KOPT-K1 (cell line): ENCODE data around the gene SELENOO.
A peak's percentile ranks its signal among the peaks of the same experiment; 100 is the strongest.

Source experiments
- H3K27ac ChIP-seq: fragments of 200-600 bp; sonication (generic); 2 replicates; pipeline ENCODE4 v1.5.1; 2016; ENCODE audit warnings: antibody characterized with exemption, mild to moderate bottlenecking, low read depth, low read length; ENCODE audit not compliant: poor library complexity, severe bottlenecking
- H3K36me3 ChIP-seq: fragments of 200-600 bp; sonication (generic); 2 replicates; pipeline ENCODE4 v1.5.1; 2017; ENCODE audit warnings: antibody characterized with exemption, mild to moderate bottlenecking, low read length, moderate library complexity; ENCODE audit not compliant: insufficient read depth
- H3K9me3 ChIP-seq: fragments of 200-600 bp; sonication (generic); 2 replicates; pipeline ENCODE4 v1.5.1; 2017; ENCODE audit warnings: antibody characterized with exemption, low read length, mild to moderate bottlenecking; ENCODE audit not compliant: insufficient read depth, poor library complexity, severe bottlenecking

SELENOO gene

GRCh38 chr22:50189184-50189848 lies 11.5 kb upstream of the SELENOO start:
- no peaks in the 10 kb centered on the region for H3K9me3 ChIP-seq
- H3K27ac ChIP-seq, result peak overlapping the region; percentile 98
- peaks cover 23% of the 10 kb centered on the region for H3K36me3 ChIP-seq

DNA sequence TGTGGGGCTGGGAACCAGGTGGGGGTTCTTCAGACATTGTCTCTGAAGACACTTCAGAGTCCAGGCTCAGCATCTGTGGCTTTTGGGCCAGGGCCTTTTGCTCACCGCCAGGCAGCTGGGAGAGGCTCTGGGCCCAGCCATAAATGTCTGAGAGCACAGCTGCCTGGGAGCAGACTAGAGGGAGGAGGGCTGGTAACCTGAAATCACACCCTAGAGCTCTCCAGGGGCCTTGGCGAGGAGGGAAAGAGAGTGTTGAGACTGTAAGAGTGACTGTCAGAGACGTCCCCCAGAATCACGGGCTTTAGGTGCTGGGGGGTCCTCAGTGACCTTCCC lies 11.0 kb upstream of the SELENOO start:
- H3K27ac ChIP-seq, result peak overlapping the region; percentile 98
- peaks cover 28% of the 10 kb centered on the region for H3K36me3 ChIP-seq
- H3K9me3 ChIP-seq, result no peaks in the 10 kb centered on the region

DNA sequence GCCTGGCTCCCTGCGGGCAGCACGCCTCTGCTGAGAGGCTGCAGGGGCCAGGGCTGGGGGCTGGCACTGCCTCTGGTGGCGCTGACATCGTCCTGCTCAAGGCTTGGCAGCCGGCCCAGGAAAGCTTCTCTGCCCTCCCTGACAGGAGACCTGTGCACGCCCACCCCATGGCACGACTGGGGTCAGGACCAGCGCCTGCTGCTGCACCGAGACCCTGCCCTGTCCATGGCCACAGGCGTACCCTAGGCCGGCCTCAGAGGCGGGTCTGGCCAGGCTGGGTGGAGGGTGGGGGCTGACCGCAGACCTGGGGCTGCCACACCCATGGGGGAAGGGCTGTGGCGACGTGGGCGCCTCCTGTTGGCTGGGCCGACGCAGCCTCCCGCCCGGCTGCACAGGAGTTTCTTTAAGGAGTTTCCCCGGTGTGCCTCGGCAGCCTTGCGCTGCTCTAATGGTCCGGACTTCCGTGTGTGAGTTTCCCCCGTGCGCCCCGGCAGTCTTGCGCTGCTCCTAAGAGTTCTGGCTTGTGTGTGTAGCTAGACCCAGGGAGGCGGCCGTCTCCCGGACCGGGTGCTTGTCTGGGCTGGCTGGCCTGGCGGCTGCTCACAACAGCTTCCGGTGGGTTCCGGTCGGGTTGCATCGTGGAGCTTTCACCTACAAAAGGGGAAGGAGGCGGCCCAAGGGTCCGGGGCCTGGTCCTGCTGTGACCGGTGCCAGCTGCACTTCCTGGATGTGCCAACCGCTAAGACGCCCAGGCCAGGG lies 10.4 kb upstream of the SELENOO start:
- Histone ChIP-seq H3K9me3 (no peaks in the 10 kb centered on the region), H3K36me3 (peaks cover 34% of the 10 kb centered on the region), H3K27ac (peak overlapping the region; percentile 98)

DNA sequence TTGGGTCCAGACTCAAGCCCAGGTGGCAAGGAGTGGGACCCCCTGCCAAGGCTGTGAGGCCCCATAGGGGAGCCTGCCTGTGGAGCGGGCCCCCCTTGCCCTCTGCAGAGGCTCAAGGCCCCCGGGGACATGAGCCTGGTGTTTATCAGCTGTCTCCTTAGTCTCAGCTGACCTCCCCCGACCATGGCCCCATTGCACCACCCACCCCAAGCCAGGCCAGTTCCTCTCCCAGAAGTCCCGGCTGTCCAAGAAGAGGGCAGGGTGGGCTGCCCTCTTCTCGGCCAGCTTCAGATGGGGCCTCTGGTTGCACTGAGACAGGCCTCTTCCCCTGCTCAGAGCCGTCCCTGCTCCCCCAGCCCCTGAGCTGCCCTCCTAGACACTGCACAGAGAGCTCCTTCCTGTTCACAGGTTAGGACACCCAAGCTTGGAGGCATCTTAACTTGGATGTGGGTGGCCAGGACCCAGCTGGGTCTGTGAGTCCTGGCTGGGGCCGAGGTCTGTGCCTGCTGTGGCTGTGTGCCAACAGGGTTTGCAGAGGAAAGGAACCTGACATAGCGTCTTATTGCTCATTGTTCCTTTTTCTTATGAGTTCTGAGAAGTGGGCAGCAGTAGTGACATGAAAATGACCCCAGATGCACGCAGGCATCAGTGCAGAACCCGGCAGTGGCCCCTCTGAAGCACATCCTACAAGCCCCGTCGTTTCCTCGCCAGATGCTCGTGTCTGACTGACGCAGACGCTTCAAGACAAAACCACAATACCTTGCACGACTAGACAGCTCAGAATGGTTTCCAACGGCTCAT lies 9.7 kb upstream of the SELENOO start:
- Histone ChIP-seq H3K9me3 (no peaks in the 10 kb centered on the region), H3K27ac (peak overlapping the region; percentile 98), H3K36me3 (peaks cover 41% of the 10 kb centered on the region)

- peaks cover 56% of the 10 kb centered on the region for H3K36me3 ChIP-seq
- peak overlapping the region; percentile 98 for H3K27ac ChIP-seq
- no peaks in the 10 kb centered on the region for H3K9me3 ChIP-seq
Measured at GRCh38 chr22:50192436-50193204, 8.2 kb upstream of the SELENOO start.

- Histone ChIP-seq H3K9me3 (no peaks in the 10 kb centered on the region), H3K27ac (peak overlapping the region; percentile 98), H3K36me3 (peaks cover 62% of the 10 kb centered on the region)
Measured at GRCh38 chr22:50193621-50194020, 7.2 kb upstream of the SELENOO start.

- Histone ChIP-seq H3K36me3 (peaks cover 65% of the 10 kb centered on the region), H3K27ac (peak overlapping the region; percentile 98), H3K9me3 (no peaks in the 10 kb centered on the region)
Measured at GRCh38 chr22:50194037-50194805, 6.6 kb upstream of the SELENOO start.

DNA sequence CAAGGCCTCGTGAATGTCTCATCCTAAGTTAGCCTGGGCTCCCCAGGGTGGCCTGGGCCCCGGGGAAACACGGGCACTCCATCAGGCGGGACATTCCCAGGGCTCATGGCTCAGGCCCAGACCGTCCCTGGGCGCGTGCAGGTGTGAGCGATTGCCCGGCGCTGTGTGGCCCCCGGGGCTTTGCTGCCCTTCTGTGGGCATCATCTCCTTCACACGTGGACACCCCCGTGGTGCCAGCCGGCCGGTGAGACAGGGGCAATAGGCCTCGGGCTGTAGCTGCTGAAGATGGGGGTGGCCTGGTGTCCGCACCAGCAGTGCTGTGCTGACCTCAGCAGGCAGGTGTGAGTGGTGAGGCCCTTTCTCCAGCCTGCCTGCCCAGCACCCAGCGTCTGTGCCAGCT lies 4.6 kb upstream of the SELENOO start:
- H3K9me3 ChIP-seq, result no peaks in the 10 kb centered on the region
- peaks cover 71% of the 10 kb centered on the region for H3K36me3 ChIP-seq
- H3K27ac ChIP-seq, result no peak overlapping the region

DNA sequence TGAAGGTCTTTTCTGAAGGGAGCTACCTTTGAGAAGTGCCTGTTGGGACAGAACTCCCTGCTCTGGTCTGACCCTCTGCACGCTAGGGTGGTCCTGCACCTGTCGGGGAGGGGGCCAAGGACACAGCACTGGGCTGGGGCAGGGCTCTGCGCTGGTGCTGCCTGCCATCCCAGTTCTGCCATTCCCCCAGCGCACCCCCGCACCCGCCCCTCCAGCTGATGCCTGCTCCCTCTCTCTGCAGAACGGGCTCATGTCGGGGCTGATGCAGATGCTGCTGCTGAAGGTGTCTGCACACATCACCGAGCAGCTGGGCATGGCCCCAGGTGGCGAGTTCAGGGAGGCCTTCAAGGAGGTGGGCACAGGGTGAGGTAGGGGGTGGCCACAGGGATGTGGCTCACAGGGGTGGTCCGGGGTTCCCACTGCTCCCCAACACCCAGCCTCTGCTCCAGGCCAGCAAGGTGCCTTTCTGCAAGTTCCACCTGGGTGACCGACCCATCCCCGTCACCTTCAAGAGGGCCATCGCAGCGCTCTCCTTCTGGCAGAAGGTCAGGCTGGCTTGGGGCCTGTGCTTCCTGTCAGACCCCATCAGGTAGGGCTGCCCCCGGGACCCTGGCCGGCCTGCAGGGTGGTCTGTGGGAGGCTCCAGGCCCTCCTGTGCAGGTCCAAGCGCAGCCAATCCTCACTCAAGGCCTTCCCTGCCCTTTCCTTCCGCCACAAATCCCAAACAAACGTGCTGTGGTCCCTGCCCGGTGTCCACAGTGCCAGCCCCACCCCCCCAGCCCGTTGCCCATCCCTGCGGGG lies 3.6 kb upstream of the SELENOO start:
- Histone ChIP-seq H3K9me3 (no peaks in the 10 kb centered on the region), H3K27ac (no peak overlapping the region), H3K36me3 (peaks cover 71% of the 10 kb centered on the region)

GRCh38 chr22:50197856-50198623 lies 2.8 kb upstream of the SELENOO start:
- peaks cover 72% of the 10 kb centered on the region for H3K36me3 ChIP-seq
- H3K27ac ChIP-seq, result no peak overlapping the region

DNA sequence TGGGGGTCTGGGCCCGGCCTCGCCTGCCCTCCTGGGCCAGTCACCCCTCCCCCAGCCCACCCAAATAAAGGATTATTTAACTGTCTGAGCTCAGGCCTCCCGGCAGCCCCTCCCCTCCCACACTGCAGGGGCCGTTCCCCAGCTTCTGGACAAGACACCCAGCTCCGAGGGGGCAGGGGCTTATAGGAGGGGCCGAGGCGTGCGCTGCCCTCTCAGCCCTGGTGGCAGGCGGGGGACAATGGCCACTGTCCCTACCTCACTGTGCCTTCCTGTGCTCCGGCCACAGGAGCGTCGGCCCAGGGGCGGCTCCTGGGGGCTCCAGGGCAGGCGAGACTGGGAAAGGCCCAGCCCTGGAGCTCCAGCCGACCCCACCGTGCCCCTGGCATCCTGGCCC lies 2.2 kb upstream of the SELENOO start:
- no peak overlapping the region for H3K27ac ChIP-seq

More at GRCh38 chr22:50197856-50198623, 2.8 kb upstream of the SELENOO start:
- H3K9me3 ChIP-seq, result no peaks in the 10 kb centered on the region

GRCh38 chr22:50199251-50199721 lies 1.5 kb upstream of the SELENOO start:
- H3K36me3 ChIP-seq, result peaks cover 72% of the 10 kb centered on the region
- H3K9me3 ChIP-seq, result no peaks in the 10 kb centered on the region
- peak overlapping the region; percentile 83 for H3K27ac ChIP-seq

More for the DNA sequence above, 2.2 kb upstream of the SELENOO start:
- no peaks in the 10 kb centered on the region for H3K9me3 ChIP-seq
- H3K36me3 ChIP-seq, result peaks cover 72% of the 10 kb centered on the region
